NCI-H82 treated with DMSO at 0.1 percent for 48 hours (cell line): ENCODE results near the gene PTPN23.
"Not testable (repeated sequence)": the region's sequence is repeated elsewhere in the genome, so short reads cannot be mapped to it uniquely, and the experiment has no call there.

Experiments
- DNase-seq: peaks from one replicate; lab custom pipeline; 2025; ENCODE audit not compliant: unreplicated experiment; lab: John Stamatoyannopoulos, UW

The PTPN23 gene

DNA sequence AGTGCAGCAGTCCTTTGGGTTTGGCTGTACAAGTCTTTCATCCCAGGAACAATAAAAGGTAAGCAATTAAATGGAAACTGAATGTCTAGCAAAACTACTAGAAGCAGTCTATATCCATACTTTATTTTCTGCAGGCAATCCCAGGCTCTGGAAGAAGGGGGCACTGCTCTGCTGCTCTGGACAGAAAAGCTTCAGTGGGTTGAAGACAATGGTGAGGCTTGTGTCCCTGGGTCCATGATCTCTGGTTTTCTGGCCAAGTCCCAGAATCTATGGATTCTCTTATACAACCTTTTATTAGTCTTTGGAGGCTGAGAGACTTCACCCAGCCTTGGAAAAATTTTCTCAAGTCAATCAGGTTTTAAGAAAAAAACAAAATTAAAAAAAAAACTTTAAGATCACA is 59.3 kb downstream of the PTPN23 start:
- no peak for DNase-seq

- DNase-seq: no peak
These were observed 61.2 kb downstream of the PTPN23 start for GRCh38 chr3:47441796-47442551.

DNA sequence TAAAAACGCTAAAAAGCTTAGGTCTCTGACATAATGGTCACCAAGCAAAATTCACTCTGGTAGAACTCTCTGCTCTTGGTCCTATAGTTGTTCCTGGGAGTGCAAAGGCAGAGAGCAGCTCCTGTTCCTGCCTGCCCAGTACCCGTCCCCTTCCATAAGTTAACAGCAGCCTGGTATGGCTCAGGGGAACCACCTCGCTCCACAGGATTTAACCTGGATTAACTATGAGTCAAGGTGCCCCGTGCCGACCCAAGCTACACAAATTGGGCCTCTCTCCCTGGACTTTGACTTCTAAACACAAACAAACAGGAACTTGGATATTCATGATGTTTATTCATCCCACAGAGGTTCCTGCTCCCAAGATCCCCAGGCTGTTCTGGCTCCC is 62.8 kb downstream of the PTPN23 start:
- DNase-seq: no peak

GRCh38 chr3:47444103-47444502 is 63.3 kb downstream of the PTPN23 start:
- DNase-seq: no peak

GRCh38 chr3:47452453-47453215 is 71.8 kb downstream of the PTPN23 start:
- DNase-seq: no peak

GRCh38 chr3:47455806-47456452 is 75.1 kb downstream of the PTPN23 start:
- no peak for DNase-seq

GRCh38 chr3:47456984-47457383 is 76.2 kb downstream of the PTPN23 start:
- DNase-seq: no peak

DNA sequence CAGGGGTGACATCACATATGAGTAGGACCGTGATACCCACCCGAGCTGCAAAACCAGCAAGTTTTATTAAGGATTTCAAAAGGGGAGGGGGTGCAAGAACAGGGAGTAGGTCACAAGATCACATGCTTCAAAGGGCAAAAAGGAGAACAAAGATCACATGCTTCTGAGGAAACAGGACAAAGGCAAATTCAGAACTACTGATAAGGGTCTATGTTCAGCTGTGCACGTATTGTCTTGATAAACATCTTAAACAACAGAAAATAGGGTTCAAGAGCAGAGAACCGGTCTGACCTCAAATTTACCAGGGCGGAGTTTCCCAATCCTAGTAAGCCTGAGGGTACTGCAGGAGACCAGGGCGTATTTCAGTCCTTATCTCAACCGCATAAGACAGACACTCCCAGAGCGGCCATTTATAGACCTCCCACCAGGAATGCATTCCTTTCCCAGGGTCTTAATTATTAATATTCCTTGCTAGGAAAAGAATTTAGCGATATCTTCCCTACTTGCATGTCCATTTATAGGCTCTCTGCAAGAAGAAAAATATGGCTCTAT is 78.8 kb downstream of the PTPN23 start:
- DNase-seq: not testable (repeated sequence)
